ENCODE measurements around the gene SORCS2. TPM values are rescaled to one million over a fixed set of nuclear protein-coding genes. Genes with fewer than 3 reads are reported as not detected.

Gene SORCS2
- total RNA-seq, 1 donor from 2014 or later, result 5.2 TPM

DNA sequence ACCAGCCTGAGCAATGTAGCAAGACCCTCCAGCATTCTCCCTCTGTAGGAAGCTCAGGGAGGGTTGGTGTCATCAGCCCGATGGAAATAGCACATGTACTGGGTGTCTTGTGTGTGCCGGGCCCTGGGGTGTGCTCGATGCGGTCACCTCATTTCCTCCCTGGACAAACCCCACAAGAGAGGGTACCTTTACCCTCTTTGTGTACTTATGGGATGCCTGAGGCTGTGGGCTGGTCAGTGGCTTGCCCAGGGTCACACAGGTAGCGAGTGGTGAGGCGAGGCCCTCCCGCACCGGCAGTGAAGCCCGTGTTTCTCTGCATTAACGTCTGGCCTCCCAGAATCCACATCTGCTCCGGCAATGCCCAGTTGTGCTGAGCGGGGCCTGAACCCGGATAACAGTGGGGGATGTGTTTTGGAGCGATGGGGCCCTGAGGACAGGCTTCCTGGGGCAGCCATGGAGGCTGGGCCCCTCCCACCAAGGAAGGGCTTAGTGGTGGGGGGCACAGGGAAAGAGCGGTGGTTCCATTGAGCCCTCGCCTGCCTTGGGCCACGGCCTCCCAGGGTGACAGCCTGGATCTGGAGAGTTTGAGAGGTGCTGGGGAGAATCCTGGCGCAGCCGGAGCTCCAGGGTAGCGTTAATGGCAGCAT lies 234.3 kb downstream of the SORCS2 start:
- Histone ChIP-seq H3K36me3 (no peaks in the 10 kb centered on the region), H3F3A (ENCODE audit: low read depth) (no peaks in the 10 kb centered on the region), H3K9ac (no peak overlapping the region), H3K79me2 (ENCODE audit: low read depth) (no peaks in the 10 kb centered on the region), H3K4me2 (no peak overlapping the region), H2AFZ (replicated peaks) (no peak overlapping the region), H4K20me1 (ENCODE audit: low read depth) (peaks cover 15% of the 10 kb centered on the region), H3K27ac (no peak overlapping the region), H3K4me1 (peaks cover 34% of the 10 kb centered on the region), H3K9me3 (ENCODE audit: low read depth) (no peaks in the 10 kb centered on the region), H3K27me3 (no peaks in the 10 kb centered on the region), H3K4me3 (no peak overlapping the region)
- Mint-ChIP-seq H3K9me3 (no peaks in the 10 kb centered on the region), H3K4me3 (no peak overlapping the region), H3K36me3 (no peaks in the 10 kb centered on the region), H3K27me3 (ENCODE audit: insufficient read depth, low read depth) (peaks cover 6% of the 10 kb centered on the region), H3K4me1 (peaks cover 39% of the 10 kb centered on the region), H3K27ac (no peak overlapping the region)
- DNase-seq (ENCODE audit: low spot score), result no peak
- no peak for TF ChIP-seq EZH2phosphoT487 (IDR thresholded peaks at IDR 0.05)
- no peak for TF ChIP-seq EZH2 (IDR thresholded peaks at IDR 0.05)
- TF ChIP-seq, protein P1, sequence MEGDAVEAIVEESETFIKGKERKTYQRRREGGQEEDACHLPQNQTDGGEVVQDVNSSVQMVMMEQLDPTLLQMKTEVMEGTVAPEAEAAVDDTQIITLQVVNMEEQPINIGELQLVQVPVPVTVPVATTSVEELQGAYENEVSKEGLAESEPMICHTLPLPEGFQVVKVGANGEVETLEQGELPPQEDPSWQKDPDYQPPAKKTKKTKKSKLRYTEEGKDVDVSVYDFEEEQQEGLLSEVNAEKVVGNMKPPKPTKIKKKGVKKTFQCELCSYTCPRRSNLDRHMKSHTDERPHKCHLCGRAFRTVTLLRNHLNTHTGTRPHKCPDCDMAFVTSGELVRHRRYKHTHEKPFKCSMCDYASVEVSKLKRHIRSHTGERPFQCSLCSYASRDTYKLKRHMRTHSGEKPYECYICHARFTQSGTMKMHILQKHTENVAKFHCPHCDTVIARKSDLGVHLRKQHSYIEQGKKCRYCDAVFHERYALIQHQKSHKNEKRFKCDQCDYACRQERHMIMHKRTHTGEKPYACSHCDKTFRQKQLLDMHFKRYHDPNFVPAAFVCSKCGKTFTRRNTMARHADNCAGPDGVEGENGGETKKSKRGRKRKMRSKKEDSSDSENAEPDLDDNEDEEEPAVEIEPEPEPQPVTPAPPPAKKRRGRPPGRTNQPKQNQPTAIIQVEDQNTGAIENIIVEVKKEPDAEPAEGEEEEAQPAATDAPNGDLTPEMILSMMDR (IDR thresholded peaks at IDR 0.05), result no peak

DNA sequence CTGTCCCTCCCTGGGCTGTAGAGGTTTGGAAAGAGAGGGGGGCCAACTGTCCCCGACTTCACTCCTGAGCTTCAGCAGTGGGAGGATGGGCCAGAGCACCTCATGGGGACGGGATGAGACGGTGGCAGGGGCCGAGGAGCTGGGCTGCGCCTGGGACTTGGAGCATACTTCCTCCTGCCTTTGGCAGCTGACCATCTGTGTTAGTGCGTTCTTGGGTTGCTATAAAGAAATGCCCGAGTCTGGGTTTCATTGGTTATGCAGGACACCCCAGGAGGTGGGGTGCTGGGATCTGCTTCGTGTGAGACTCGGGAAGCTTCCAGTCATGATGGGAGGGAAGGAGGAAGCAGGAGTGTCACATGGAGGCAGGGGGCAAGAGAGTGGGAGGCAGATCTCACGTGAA lies 235.0 kb downstream of the SORCS2 start:
- Mint-ChIP-seq H3K36me3 (no peaks in the 10 kb centered on the region), H3K27me3 (ENCODE audit: insufficient read depth, low read depth) (peaks cover 6% of the 10 kb centered on the region), H3K9me3 (no peaks in the 10 kb centered on the region), H3K27ac (peak overlapping the region; percentile 96), H3K4me3 (no peak overlapping the region), H3K4me1 (peaks cover 36% of the 10 kb centered on the region)
- no peak overlapping the region for H2AFZ ChIP-seq (replicated peaks)
- no peaks in the 10 kb centered on the region for H3K79me2 ChIP-seq (ENCODE audit: low read depth)
- H3K27me3 ChIP-seq, result no peaks in the 10 kb centered on the region
- DNase-seq (ENCODE audit: low spot score), result no peak
- H3K27ac ChIP-seq, result no peak overlapping the region
- H3K36me3 ChIP-seq, result no peaks in the 10 kb centered on the region
- TF ChIP-seq, protein P1 (IDR thresholded peaks at IDR 0.05), result no peak
- no peak for TF ChIP-seq EZH2phosphoT487 (IDR thresholded peaks at IDR 0.05)
- no peak for TF ChIP-seq EZH2 (IDR thresholded peaks at IDR 0.05)
- H4K20me1 ChIP-seq (ENCODE audit: low read depth), result peaks cover 15% of the 10 kb centered on the region
- H3F3A ChIP-seq (ENCODE audit: low read depth), result no peaks in the 10 kb centered on the region
- H3K4me3 ChIP-seq, result no peak overlapping the region
- H3K4me1 ChIP-seq, result peaks cover 34% of the 10 kb centered on the region
- H3K4me2 ChIP-seq, result no peak overlapping the region
- no peaks in the 10 kb centered on the region for H3K9me3 ChIP-seq (ENCODE audit: low read depth)
- no peak overlapping the region for H3K9ac ChIP-seq

DNA sequence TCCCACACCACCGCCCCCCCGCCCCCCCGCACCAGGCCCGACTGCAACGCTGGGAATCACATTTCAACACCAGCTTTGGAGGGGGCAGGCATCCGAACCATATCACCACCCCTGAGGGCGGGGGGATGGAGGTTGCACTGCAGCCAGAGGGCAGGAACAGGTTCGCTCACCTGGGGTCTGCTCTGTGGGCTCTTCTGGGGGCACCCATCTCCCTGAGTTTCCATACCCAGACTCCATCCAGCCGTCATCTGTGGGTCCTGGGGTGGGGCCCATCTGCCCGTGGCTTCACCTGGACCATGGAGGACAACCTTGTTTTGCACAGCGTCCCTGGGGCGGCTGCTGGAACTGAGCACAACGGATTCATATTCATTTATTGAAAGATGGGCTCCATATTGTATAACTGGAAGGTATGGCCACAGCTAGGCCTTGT lies 235.5 kb downstream of the SORCS2 start:
- Histone ChIP-seq H3K4me3 (no peak overlapping the region), H4K20me1 (ENCODE audit: low read depth) (peaks cover 15% of the 10 kb centered on the region), H3K9ac (no peak overlapping the region), H3K79me2 (ENCODE audit: low read depth) (no peaks in the 10 kb centered on the region), H3K27me3 (no peaks in the 10 kb centered on the region), H3K27ac (no peak overlapping the region), H3K4me2 (peak overlapping the region; percentile 20), H3K4me1 (peaks cover 34% of the 10 kb centered on the region), H3F3A (ENCODE audit: low read depth) (no peaks in the 10 kb centered on the region), H3K36me3 (no peaks in the 10 kb centered on the region), H2AFZ (replicated peaks) (no peak overlapping the region), H3K9me3 (ENCODE audit: low read depth) (no peaks in the 10 kb centered on the region)
- no peaks in the 10 kb centered on the region for H3K9me3 Mint-ChIP-seq
- H3K36me3 Mint-ChIP-seq, result no peaks in the 10 kb centered on the region
- no peak overlapping the region for H3K4me3 Mint-ChIP-seq
- H3K27me3 Mint-ChIP-seq (ENCODE audit: insufficient read depth, low read depth), result peaks cover 3% of the 10 kb centered on the region
- peaks cover 33% of the 10 kb centered on the region for H3K4me1 Mint-ChIP-seq
- peak overlapping the region; percentile 82 for H3K27ac Mint-ChIP-seq
- DNase-seq (ENCODE audit: low spot score), result no peak
- TF ChIP-seq EZH2phosphoT487 (IDR thresholded peaks at IDR 0.05), result no peak

Measured in neural progenitor cell (in vitro differentiated cells).